ENCODE data around the gene TPM1. TPM values are rescaled to one million over a fixed set of nuclear protein-coding genes. Genes with fewer than 3 reads are reported as not detected.
A peak's percentile ranks its signal among the peaks of the same experiment; 100 is the strongest.

The TPM1 gene
- total RNA-seq, 2 donors from 2014 or later = 927 to 1,440 TPM

DNA sequence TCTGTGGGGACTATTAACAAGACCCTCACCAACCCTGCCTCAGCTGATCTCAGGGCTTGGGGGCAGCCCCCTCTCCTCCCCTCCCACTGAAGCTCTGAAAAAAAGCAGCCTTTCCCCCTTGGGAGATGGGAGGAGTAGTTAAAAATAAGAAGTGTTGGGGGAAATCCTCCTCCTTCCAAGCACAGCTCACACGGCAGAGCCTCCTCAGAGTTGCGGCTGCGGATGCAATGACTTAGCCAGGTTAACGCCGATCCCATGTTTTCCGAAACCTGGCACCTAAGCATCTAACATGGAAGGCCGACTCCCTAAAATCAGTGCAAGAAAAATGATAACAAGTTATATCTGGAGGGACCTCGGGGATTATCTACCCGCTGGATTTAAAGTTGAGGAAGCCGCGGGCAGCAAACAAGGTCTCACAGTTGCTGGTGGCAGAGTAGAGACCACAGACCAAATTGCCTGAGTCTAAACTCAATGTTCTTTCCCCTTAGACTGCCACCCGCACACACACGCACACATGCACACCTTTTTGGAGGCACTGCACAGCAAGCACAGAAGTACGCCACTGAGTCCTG lies 1.1 kb upstream of the TPM1 start:
- TF ChIP-seq, protein P1, sequence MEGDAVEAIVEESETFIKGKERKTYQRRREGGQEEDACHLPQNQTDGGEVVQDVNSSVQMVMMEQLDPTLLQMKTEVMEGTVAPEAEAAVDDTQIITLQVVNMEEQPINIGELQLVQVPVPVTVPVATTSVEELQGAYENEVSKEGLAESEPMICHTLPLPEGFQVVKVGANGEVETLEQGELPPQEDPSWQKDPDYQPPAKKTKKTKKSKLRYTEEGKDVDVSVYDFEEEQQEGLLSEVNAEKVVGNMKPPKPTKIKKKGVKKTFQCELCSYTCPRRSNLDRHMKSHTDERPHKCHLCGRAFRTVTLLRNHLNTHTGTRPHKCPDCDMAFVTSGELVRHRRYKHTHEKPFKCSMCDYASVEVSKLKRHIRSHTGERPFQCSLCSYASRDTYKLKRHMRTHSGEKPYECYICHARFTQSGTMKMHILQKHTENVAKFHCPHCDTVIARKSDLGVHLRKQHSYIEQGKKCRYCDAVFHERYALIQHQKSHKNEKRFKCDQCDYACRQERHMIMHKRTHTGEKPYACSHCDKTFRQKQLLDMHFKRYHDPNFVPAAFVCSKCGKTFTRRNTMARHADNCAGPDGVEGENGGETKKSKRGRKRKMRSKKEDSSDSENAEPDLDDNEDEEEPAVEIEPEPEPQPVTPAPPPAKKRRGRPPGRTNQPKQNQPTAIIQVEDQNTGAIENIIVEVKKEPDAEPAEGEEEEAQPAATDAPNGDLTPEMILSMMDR (IDR thresholded peaks at IDR 0.05) = no peak
- DNase-seq (ENCODE audit: low spot score) (no peak), ATAC-seq (ENCODE audit: insufficient number of reproducible peaks, low FRiP score, low read depth) (no peak)
- Histone ChIP-seq H3K4me3 (peak overlapping the region; percentile 83), H3K36me3 (peaks cover 6% of the 10 kb centered on the region), H3K27ac (peak overlapping the region; percentile 96 to 98), H3K9me3 (no peaks in the 10 kb centered on the region), H3K27me3 (replicated peaks; ENCODE audit: insufficient read depth) (no peaks in the 10 kb centered on the region), H3K4me1 (ENCODE audit: control insufficient read depth in 1 of 2, low read depth in 2 of 2) (peaks cover 7 to 13% of the 10 kb centered on the region in 2 donors)

DNA sequence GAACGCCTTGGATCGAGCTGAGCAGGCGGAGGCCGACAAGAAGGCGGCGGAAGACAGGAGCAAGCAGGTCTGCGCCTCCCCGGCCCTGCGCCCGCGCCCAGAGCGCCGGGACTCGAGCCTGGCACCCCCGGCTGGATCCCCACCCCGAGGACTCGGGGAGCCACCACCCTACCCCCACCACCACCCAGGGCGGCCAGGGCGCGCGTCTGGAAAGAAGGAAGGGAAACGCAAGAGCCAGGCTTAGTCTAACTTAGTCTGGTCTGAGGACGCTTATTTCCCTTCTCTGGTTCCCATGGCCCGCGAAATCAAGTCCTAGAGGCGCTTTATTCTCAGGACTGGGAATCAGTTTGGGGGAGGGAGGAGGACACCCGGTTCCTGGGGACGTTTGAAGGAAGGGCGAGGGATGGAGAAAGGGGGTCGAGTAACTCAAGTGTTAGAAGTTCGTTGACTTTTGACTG lies 359 bp downstream of the TPM1 start:
- Histone ChIP-seq H3K36me3 (peaks cover 10% of the 10 kb centered on the region), H3K9me3 (no peaks in the 10 kb centered on the region), H3K27ac (peak overlapping the region; percentile 96 to 98), H3K27me3 (replicated peaks; ENCODE audit: insufficient read depth) (no peaks in the 10 kb centered on the region), H3K4me1 (ENCODE audit: control insufficient read depth in 1 of 2, low read depth in 2 of 2) (peaks cover 11 to 26% of the 10 kb centered on the region in 2 donors), H3K4me3 (peak overlapping the region; percentile 83)
- DNase-seq (ENCODE audit: low spot score) (no peak), ATAC-seq (ENCODE audit: insufficient number of reproducible peaks, low FRiP score, low read depth) (no peak)
- TF ChIP-seq, protein P1 (IDR thresholded peaks at IDR 0.05) = no peak

DNA sequence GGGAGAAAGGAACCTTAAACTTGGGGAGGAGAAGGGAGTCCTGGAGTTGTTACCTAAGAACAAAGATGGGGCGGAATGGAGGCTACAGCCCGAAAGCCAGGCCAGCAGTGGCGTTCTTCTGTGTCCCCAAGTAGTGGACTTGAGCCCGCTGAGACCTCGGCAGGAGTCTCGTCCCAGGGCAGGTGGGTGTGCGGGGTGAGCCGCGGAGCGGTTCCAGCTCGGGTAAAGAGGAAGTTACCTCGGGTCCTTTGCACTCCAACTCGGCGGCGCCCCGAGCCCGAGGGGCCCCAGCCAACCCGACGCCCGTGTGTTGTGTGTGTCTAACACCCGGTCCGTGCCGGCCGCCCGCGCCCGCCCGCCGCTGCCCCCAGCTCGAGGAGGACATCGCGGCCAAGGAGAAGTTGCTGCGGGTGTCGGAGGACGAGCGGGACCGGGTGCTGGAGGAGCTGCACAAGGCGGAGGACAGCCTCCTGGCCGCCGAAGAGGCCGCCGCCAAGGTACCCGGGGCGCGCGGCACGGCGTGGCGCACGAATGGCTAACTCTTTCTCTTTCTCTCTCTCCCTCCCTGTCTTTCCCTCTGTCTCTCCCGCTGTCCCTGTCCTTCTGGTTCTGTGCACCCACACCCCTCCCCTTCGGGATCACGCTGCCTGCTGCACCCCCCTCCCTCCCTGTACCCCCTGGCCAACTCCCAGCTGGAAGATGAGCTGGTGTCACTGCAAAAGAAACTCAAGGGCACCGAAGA lies 959 bp downstream of the TPM1 start:
- Histone ChIP-seq H3K4me1 (ENCODE audit: control insufficient read depth in 1 of 2, low read depth in 2 of 2) (peaks cover 11 to 26% of the 10 kb centered on the region in 2 donors), H3K4me3 (peak overlapping the region; percentile 83), H3K9me3 (no peaks in the 10 kb centered on the region), H3K27me3 (replicated peaks; ENCODE audit: insufficient read depth) (no peaks in the 10 kb centered on the region), H3K36me3 (peaks cover 12% of the 10 kb centered on the region), H3K27ac (peak overlapping the region; percentile 96 to 98)
- DNase-seq (ENCODE audit: low spot score) = no peak
- TF ChIP-seq, protein P1 (IDR thresholded peaks at IDR 0.05) = no peak
- ATAC-seq (ENCODE audit: insufficient number of reproducible peaks, low FRiP score, low read depth) = no peak

DNA sequence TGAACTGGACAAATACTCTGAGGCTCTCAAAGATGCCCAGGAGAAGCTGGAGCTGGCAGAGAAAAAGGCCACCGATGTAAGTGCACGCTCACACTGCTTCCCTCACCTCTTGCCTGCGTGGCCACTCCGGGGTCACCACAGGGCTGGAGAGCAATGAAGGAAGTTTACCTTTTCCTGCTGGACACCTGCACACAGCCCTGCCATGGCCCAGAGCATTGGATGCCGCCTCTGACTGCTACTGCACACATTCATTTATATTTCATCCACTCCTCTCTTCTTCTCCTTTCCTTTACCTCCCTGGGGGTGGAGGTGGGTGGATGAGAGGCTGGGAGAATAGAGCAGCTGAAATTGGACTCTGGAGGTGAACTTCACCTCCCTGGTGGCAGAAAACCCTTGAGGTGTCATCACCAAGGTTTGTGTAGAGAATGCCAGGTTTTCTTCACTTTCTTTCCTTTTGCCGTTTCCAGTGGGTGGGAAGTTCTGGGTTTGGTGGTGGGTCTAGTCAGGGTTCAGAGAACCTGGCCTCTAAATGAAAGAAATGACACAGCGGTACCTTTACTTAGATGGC lies 1.6 kb downstream of the TPM1 start:
- peaks cover 11 to 32% of the 10 kb centered on the region in 2 donors for H3K4me1 ChIP-seq (ENCODE audit: control insufficient read depth in 1 of 2, low read depth in 2 of 2)
- no peak for DNase-seq (ENCODE audit: low spot score)
- no peak for ATAC-seq (ENCODE audit: insufficient number of reproducible peaks, low FRiP score, low read depth)
- H3K4me3 ChIP-seq = peak overlapping the region; percentile 83
- no peaks in the 10 kb centered on the region for H3K27me3 ChIP-seq (replicated peaks; ENCODE audit: insufficient read depth)
- peaks cover 15% of the 10 kb centered on the region for H3K36me3 ChIP-seq
- H3K27ac ChIP-seq = peak overlapping the region; percentile 96 to 98
- TF ChIP-seq, protein P1 (IDR thresholded peaks at IDR 0.05) = no peak
- no peaks in the 10 kb centered on the region for H3K9me3 ChIP-seq

Measured in thoracic aorta (tissue), 2 donors.